ENCODE data around the gene CD300E. TPM values are rescaled to one million over a fixed set of nuclear protein-coding genes. Genes with fewer than 3 reads are reported as not detected.

CD300E gene, protein sequence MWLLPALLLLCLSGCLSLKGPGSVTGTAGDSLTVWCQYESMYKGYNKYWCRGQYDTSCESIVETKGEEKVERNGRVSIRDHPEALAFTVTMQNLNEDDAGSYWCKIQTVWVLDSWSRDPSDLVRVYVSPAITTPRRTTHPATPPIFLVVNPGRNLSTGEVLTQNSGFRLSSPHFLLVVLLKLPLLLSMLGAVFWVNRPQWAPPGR
- not detected in 2 replicates for total RNA-seq (2014; rRNA removed; shearing (Covaris generic); ENCODE audit: low replicate concordance)

DNA sequence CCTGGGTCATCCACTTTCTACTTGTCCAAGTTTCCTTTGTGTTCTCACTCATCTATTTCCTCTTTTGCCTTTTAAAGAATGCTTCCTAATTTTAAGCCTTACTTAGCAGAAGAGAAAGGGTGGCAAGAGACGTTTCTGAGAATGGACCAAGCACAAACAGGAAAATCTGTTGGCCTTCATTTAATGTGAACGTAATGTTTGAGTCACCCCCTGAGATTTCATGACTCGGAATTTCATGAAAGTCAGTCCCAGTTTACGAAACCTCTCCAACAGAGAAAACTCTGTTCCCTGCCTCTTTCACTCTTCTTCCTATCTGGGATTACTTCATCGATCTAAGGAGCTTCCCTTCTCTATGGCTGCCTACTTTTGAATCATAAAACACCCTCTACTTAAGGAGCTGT lies at the start of gene CD300E:
TSS of gene CD300E (minus strand) at position 46 of the 401 bp plus-strand sequence. CDS start 117 bp downstream, outside the sequence.
- no peak for DNase-seq (ENCODE audit: low read depth)
- in situ Hi-C loops (cut with HindIII; ENCODE audit: low pct_unique_long_range_greater_than_20kb, low sequenced_read_pairs): no loop called here

DNA sequence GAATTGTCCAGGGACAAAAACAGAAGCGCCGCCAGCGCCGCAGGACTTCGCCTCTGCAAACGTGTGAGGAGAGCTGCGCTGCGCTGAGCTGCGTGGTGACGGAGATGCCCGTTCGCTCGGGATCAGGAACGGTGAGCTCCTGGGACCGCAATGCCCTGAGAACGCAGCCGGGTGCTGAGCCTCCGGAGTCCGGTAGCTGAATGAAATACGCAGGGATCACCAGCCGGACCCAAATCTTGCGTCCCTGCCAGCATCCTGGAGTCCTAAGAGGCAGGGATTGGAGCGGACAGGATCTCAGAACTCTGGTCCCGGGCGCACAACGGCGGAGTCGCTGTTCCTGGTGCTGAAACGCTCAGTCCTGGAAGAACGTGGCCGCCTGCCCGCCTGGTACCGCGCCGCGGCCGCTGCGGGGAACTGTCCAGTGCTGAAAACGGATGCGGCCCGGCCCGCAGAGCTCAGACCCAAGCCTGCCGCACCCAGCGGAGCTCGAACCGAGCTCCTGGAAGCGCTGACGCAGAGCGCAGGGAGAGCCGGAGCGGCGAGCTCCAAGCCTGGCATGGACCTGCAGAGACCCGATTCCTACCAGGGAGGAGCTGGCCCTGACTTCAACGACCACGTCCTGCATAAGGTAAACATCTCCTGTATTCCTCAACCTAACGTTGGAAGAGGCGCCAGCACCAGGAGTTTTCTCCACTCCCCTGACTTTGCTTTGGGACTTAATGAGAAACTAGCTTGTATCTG lies 47.7 kb upstream of the CD300E start:
- in situ Hi-C loops (cut with HindIII; ENCODE audit: low pct_unique_long_range_greater_than_20kb, low sequenced_read_pairs): no loop called here
- DNase-seq (ENCODE audit: low read depth): peak; percentile 58

DNA sequence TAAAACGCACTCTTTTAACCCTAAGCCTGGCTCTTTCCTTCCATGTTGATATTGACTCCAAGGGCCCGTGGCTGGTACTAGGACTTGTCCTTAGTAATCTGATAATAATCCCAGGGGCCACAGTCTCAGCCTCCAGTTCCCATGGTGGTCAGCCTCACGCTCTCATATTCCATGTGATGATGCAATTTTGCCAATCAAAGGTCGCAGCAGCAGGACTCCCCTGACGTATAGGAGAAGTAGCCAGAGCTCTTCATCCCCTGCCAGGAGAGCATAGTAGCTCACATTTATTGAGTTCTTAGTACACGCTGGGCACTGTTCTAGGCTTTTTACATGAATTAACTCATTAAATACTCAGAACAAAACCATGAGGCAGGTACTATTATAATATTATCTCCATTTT lies 46.8 kb upstream of the CD300E start:
- in situ Hi-C loops (cut with HindIII; ENCODE audit: low pct_unique_long_range_greater_than_20kb, low sequenced_read_pairs): no loop called here
- DNase-seq (ENCODE audit: low read depth): no peak

DNA sequence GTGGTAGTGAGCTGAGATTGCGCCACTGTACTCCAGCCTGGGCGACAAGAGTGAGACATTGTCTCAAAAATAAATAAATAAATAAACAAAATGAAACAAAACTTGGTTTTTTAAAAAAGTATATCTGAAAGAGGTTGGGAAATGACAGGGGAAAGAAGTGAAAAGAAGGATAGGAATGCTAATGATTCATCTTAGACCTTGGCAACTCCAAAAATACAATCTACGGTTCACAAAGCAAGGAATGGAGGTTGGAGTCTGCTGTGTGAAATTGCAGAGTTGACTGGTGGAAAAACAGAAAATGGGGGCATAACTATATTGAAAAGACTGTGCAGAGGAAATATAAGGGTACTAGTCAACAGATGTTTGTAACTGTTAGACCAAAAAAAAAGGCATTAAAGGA lies 40.0 kb upstream of the CD300E start:
- in situ Hi-C loops (cut with HindIII; ENCODE audit: low pct_unique_long_range_greater_than_20kb, low sequenced_read_pairs): no loop called here
- DNase-seq (ENCODE audit: low read depth): no peak

DNA sequence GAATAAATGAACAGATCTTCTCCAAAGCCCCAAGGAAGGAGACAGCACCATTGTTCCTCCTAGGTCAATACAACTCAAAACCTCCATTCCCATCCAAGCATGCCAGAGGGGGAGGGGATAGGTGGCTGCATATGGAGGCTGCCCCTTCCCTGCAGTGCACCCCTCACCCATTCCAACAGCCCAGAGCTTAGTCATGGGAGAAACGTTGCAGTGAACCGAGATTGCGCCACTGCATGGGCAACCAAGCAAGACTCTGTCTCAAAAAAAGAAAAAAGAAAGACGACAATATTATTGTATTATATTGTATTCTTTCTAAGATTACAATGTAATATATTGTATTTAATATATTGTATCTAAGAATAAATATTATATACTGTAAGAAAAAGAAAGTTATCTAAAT lies 36.4 kb upstream of the CD300E start:
- in situ Hi-C loops (cut with HindIII; ENCODE audit: low pct_unique_long_range_greater_than_20kb, low sequenced_read_pairs): no loop called here
- DNase-seq (ENCODE audit: low read depth): peak; percentile 46

DNA sequence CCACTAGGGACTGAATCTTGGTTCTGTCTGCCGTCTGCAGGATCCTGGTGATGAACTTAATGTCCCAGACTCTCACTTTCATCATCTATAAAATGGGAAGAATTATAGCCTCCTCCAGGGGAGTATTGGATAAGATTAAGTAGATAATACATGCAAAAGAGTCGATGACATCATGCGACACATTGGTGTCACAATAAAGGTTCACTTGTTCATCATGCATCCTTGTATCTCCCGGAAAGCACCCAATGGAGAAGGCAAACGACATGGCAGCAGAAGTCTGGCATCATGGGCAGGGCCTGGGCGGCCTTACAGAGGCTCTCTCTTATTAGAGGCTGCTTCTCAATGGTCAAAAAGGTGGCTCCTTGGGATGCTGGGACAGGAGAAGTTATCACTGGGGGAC lies 35.1 kb upstream of the CD300E start:
- no peak for DNase-seq (ENCODE audit: low read depth)
- in situ Hi-C loops (cut with HindIII; ENCODE audit: low pct_unique_long_range_greater_than_20kb, low sequenced_read_pairs): no loop called here

DNA sequence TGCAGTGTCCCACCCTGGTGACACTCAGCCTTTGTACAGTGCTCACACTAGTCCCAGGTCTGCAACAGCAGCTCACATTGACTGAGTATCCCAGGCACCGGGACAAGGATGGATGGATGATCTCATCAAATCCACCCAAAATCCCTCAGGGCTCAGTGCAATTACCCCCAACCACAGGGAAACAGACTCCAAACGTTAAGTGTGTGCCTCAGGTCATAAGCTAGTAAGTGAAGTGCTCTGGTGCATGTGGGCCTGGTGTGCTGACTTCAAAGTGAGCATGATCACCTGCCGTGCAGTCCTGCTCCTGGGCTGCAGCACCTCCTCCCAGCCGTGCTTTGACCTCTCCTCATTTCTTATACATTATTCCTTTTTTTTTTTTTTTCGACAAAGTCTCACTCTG lies 31.2 kb upstream of the CD300E start:
- in situ Hi-C loops (cut with HindIII; ENCODE audit: low pct_unique_long_range_greater_than_20kb, low sequenced_read_pairs): no loop called here
- no peak for DNase-seq (ENCODE audit: low read depth)

DNA sequence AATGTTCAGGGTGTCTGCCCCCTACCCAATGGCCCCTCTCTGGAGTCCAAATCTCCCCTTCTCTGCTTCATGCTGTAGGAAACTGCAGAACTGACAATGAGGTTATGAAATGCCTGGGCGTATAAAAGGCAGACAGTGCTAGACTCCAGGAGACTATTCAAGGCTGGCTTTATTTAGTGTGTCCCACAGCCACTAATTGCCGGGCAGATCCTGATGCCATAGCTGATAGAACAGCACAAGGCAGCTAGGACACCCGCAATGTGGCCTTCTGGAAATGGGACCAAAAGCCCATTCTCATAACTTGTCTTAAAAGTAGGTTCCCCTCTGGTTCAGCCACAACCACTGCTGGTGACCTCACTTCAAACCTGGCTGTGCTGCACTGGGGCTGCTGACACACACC lies 28.5 kb upstream of the CD300E start:
- DNase-seq (ENCODE audit: low read depth): no peak
- in situ Hi-C loops (cut with HindIII; ENCODE audit: low pct_unique_long_range_greater_than_20kb, low sequenced_read_pairs): no loop called here

DNA sequence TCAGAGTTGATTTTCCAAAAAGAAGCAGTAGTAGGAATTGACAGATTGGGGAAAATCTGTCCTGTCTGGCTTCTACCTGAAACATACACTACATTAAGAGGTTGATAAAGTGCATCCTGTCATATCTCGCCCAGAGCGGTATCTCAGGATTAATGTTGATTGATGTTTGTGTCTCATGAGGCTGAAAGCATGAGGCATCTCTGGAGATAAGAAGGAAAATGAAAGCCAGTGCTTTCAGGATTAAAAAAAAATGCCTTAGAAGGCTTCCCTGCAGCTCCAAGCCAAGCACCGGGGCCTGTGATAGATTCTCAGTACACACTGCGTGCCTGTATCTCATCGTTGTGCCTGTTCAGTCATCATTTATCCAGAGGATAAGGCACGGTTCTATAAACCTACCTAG lies 26.4 kb upstream of the CD300E start:
- DNase-seq (ENCODE audit: low read depth): no peak
- in situ Hi-C loops (cut with HindIII; ENCODE audit: low pct_unique_long_range_greater_than_20kb, low sequenced_read_pairs): no loop called here

DNA sequence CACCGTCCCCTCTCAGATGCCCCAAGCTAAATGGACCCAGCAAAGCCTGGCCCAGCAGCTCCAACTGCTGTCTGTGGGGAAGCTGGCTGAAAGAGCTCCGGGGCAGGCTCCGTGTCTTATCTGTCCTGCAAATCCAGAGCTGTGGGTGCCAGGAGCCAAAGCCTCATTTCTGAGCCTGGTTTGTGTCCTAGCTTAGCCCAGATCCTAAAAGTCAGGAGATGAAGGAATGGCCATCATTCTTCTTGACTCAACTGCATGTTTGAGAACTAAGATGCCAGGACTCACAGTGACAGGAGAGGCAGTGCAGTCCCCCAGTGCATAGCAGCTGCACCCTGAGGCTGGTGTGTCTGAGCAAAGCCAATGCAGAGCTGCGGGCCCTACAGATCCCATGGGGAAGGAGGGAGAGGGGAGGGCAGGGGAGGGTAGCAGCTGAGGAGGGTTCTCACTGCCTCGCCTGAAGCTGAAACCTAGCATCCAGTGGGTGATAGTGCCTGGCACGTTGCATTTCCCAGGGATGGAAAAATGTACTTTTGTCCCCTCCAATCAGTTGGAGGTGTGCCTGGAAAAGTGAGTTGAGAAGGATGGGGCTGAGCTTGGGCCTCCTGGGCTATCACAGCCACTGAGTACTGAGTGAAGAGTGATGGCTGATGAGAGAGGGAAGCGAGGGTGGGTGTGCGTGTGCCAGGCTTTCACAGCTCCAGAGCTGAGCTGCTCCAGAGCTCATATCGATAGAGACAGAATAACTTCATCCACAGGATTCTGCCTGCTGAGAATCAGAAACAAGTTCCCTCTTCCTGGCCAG lies 24.5 kb upstream of the CD300E start:
- in situ Hi-C loops (cut with HindIII; ENCODE audit: low pct_unique_long_range_greater_than_20kb, low sequenced_read_pairs): no loop called here
- DNase-seq (ENCODE audit: low read depth): no peak

DNA sequence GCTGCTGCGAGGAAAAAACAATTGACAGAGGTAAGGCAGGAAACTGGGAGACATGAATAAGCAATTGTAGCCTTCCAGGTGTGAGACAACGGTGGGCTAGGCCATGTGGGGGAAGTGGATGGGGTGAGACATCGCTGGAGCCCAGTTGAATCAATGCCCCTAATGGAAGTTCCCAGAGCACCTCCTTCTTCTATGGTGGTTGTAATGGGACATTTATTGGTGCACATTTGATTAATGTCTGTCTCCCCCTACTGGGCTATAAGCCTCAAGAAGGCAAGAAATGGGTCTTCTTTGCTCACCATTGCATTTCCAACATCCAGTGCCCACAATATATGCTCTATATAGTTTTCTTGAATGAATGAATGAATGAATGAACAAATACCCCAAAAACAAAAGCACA lies 22.7 kb upstream of the CD300E start:
- DNase-seq (ENCODE audit: low read depth): no peak
- in situ Hi-C loops (cut with HindIII; ENCODE audit: low pct_unique_long_range_greater_than_20kb, low sequenced_read_pairs): no loop called here

DNA sequence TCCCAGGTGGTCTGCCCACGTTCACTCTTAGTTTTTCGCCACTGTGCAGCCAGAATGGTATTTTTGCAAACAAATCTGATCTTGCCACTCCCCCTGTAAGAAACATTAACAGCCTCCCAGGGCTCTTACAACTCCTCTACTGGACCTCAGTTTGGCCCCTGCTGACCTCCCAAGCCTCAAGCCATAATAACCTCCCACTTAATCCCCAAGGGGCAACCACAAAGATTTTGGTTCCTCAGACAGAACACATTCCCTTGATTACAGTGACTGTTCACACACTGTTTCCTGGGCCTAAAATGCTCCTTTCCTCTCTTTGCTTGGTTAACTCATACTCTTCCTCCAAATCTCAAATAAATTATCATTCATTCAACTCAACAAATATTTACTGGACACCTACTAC lies 21.5 kb upstream of the CD300E start:
- in situ Hi-C loops (cut with HindIII; ENCODE audit: low pct_unique_long_range_greater_than_20kb, low sequenced_read_pairs): no loop called here
- DNase-seq (ENCODE audit: low read depth): no peak

DNA sequence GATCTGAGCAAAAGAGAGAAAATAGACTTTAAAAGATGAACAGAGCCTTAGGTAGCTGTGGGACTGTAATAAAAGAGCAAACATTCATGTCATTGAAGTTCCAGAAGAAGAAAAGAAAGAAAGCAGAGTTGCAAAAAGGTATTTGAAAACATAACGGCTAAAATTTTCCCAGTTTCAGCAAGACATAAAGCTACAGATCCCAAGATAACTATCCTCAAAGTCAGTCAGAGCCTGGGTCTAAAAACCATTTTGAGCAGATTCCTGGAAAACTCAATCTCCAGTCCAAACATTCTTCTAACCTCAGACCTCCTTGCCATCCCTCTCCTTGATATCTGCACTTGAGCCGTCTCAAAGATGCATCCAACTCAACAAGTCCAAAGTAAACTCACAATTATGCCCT lies 20.9 kb upstream of the CD300E start:
- no peak for DNase-seq (ENCODE audit: low read depth)
- in situ Hi-C loops (cut with HindIII; ENCODE audit: low pct_unique_long_range_greater_than_20kb, low sequenced_read_pairs): no loop called here

DNA sequence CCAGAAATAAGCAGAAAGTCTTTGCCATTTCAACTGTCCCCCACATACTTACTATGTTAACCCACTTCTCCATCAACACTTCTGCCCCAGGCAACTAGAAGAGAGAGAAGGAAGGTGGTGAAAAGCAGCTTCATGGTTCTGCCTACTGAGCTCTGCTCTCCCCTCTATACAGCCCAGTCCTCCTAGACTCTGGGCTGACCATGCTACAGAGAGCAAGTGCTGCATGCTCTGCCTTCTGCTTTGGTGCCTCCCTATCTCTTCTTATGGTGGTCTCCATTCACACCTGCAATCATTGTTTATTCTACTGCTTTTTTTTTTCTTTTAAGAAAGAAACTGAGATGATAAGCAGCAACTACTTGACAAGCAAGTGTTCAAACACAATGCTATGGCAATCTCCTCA lies 20.3 kb upstream of the CD300E start:
- in situ Hi-C loops (cut with HindIII; ENCODE audit: low pct_unique_long_range_greater_than_20kb, low sequenced_read_pairs): no loop called here
- no peak for DNase-seq (ENCODE audit: low read depth)

DNA sequence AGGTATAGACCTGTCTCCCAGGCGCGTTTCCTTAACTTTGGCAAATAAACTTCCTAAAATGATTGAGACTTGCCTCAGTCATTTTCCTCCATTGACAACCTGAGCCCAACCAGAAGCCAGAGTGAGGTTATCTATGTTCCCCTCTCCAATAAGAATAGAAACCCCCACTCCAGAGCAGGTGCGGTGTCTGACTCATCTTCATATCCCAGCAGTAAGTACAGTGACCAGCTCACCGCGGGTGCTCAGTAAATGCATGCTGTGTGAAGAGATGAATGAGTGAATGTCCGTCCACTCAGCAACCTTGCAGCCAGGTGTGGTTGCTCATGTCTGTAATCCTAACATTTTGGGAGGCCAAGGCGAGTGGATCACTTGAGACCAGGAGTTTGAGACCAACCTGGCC lies 19.5 kb upstream of the CD300E start:
- in situ Hi-C loops (cut with HindIII; ENCODE audit: low pct_unique_long_range_greater_than_20kb, low sequenced_read_pairs): no loop called here
- no peak for DNase-seq (ENCODE audit: low read depth)

DNA sequence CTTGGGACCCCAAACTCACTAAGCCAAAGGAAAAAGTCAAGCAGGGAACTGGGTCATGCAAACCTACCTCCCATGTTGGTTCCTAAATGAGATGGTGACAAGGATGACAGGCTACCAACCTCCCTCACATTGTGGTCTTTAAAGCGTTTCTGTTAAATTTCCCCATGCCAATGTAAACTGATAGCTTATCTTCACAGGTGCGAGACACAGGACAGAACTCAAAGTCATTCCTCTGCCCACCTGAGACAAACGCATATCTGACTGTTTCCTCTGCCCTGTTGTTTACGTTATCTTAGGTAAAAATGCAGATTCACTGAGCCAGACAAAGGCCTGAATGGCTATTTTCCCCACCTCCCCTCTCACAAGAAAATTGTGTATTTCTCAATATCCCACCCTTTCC lies 19.0 kb upstream of the CD300E start:
- no peak for DNase-seq (ENCODE audit: low read depth)
- in situ Hi-C loops (cut with HindIII; ENCODE audit: low pct_unique_long_range_greater_than_20kb, low sequenced_read_pairs): no loop called here

DNA sequence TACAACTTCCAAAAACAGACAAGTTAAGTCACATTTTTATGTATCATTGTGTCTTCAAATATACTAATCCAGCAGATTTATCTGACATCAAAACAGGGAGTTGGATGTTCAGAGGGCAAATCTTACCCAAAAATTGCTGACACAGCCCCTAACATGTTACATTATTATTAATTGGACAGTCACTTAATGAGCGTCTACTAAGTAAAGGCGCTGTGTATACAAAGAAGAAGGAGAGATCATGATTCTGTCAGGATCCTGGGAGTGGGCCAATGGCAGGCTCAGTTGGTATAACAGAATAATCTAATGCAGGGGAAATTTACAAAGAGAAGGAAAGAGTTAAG lies 18.4 kb upstream of the CD300E start:
- DNase-seq (ENCODE audit: low read depth): no peak
- in situ Hi-C loops (cut with HindIII; ENCODE audit: low pct_unique_long_range_greater_than_20kb, low sequenced_read_pairs): no loop called here

DNA sequence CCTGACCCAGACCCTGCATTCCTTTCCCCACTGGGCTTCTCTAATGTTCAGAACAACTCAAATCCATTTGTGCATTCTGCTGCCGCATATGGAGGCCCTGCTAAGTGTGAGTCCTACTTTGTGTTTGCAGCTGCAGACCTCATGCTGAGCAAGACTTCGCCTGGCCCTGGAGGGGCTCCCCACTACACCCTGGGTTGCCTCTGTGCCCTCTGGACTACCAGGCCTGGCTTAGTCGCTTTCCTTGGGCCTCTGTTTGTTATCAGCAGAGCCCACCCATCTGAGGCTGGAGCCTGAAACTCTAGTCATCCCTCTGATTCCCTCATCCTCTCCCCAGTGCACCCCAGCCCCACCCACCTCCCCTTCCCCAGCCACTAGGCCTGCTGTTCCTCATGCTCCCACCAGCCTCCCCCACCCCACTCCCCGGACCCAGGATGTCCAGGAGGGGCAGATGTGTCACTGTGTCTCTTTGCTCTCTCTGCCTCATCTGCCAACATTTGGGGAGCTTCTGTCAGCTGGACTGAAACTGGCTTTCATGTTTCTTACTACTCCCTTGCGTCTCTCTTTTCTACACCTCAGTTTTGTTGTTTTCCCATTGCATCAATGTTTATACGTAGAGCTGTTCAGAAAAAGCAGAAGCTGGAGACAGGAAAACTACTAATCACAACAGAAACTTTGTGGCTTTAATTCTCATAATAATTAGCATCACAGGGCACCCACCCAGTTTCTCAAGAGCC lies 17.9 kb upstream of the CD300E start:
- DNase-seq (ENCODE audit: low read depth): no peak
- in situ Hi-C loops (cut with HindIII; ENCODE audit: low pct_unique_long_range_greater_than_20kb, low sequenced_read_pairs): no loop called here

DNA sequence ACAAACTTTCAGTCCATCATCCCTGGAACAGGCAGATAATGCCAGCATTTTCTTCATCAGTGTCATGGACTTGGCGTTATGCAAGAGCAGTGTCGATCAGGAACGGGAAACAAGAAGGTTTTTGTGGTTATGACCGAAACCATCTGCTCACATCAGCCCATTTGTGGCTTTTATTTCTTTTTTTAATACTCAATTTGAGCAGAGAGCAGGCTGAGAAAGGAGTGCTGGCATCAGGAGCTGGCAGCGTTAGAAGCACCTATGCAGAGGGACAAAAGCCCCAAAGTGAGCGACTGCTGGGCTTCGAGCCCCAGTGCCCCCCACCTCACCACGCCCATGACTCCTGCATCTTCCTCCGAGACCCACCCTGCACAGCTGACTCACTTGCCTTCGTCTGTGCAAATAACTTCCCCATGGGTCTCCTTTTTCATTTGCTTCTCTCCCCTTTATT lies 16.2 kb upstream of the CD300E start:
- DNase-seq (ENCODE audit: low read depth): no peak
- in situ Hi-C loops (cut with HindIII; ENCODE audit: low pct_unique_long_range_greater_than_20kb, low sequenced_read_pairs): no loop called here
